Activated naive CD4-positive, alpha-beta T cell treated with anti-CD3 and anti-CD28 coated beads, Interleukin-2, amount 10 ng/mL, durations not matched to agents 7 days and 5 days (primary cell): Measurements from ENCODE around the gene LDLRAP1.
"Not testable (repeated sequence)": the region's sequence is repeated elsewhere in the genome, so short reads cannot be mapped to it uniquely, and the experiment has no call there.

Experiments
- CTCF ChIA-PET: fragments of 350-600 bp; sonication (Branson Sonifier 250); formaldehyde crosslinking; loops from one replicate; lab custom pipeline; 2021; ENCODE audit warnings: antibody characterized with exemption; lab: Charles Lee
- DNase-seq: peaks from one replicate; pipeline ENCODE4 v3.0.0-alpha.2; 2020
- H3K27ac Mint-ChIP-seq: one replicate; pipeline ENCODE4 v1.8.0; 2021; ENCODE audit warnings: mild to moderate bottlenecking, moderate library complexity, mixed read lengths
- H3K27me3 Mint-ChIP-seq: one replicate; pipeline ENCODE4 v1.8.0; 2021; ENCODE audit warnings: mild to moderate bottlenecking, mixed read lengths
- H3K36me3 Mint-ChIP-seq: one replicate; pipeline ENCODE4 v1.8.0; 2021; ENCODE audit warnings: mixed read lengths
- H3K4me1 Mint-ChIP-seq: one replicate; pipeline ENCODE4 v1.8.0; 2021; ENCODE audit warnings: mixed read lengths
- H3K4me3 Mint-ChIP-seq: one replicate; pipeline ENCODE4 v1.8.0; 2021; ENCODE audit warnings: mild to moderate bottlenecking, moderate library complexity, mixed read lengths
- H3K9me3 Mint-ChIP-seq: one replicate; pipeline ENCODE4 v1.8.0; 2021; ENCODE audit warnings: mixed read lengths

Gene LDLRAP1

GRCh38 chr1:25575191-25575590 lies 31.8 kb downstream of the LDLRAP1 start:
- H3K27ac Mint-ChIP-seq: no peak overlapping the region
- no peak for DNase-seq
- no peak overlapping the region for H3K4me3 Mint-ChIP-seq
- no peaks in the 10 kb centered on the region for H3K36me3 Mint-ChIP-seq
- peaks cover 5% of the 10 kb centered on the region for H3K4me1 Mint-ChIP-seq
- CTCF ChIA-PET: interaction anchor here (0.9 kb wide), 1 partner anchor 13 kb away, joined by 3 read pairs; no protein-coding TSS in a partner anchor
- peaks cover 29% of the 10 kb centered on the region for H3K27me3 Mint-ChIP-seq
- no peaks in the 10 kb centered on the region for H3K9me3 Mint-ChIP-seq

DNA sequence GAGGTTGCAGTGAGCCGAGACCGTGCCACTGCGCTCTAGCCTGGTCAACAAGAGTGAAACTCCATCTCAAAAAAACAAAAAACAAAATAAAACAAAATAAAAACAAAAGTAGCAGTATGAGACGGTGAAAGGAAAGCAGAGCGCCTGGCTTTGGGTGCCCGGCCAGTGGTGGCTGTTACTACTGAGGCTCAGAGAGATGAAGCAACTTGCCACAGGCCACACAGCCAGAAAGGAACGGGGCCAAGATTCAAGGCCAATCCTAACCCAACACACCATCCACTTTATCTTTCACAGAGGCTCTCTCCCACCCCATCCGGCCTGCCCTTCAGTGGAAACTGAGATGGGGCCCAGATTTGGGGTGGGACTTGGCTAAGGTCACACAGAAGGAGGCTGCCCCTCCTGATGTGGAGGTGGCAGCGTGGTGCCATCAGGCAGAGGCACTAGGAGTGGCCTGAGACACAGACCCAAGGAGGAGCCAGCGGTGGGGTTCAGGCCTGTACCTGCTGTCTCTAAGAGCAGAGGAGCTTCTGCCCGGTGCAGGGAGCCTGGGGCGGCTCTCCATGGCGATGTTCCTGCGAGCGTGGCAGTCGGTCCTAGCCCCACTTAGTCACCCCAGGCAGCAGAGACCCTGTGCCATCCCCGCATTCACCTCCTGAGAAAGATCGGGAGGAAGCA lies 33.2 kb downstream of the LDLRAP1 start:
- no peak for DNase-seq
- H3K27ac Mint-ChIP-seq: no peak overlapping the region
- no peak overlapping the region for H3K4me3 Mint-ChIP-seq
- CTCF ChIA-PET: no interaction called here
- H3K9me3 Mint-ChIP-seq: no peaks in the 10 kb centered on the region
- H3K36me3 Mint-ChIP-seq: no peaks in the 10 kb centered on the region
- H3K27me3 Mint-ChIP-seq: peaks cover 41% of the 10 kb centered on the region
- peaks cover 5% of the 10 kb centered on the region for H3K4me1 Mint-ChIP-seq

DNA sequence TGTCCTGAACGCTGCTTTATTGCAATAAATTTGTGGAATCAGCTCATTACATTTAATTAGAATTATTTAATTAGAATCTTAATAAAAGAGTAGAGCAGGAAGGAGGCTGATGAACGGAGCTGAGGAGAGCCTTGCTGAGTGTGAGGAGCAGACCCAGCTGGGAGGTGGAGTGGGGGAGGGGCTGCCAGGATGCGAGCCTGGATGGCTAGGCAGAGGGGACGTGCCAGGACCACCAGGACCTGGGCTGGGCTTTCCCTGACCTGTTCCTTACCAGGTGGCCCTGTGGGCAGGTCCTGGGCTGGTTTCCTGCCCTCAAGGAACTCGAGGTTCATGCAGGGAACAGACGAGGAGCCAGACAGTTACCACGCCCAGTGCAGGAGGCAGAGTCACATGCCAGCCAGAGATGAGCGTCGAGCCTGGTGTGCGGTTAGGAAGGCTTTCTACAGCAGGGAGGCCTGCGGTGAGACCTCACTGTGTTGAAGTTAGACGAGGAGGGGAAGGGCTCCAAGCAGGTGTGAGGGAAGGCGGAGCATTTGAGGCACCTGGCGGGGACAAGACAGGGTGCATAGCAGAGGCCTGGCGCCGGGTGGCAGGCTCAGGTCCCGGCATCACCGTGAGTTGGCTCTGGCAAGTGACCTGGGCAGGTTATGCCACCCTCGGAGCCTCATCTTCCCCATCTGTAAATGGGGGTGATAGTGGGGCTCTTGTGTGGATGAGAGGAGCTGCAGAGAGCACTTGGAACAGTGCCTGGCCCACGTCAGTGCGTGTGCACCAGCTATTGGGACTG lies 33.9 kb downstream of the LDLRAP1 start:
- H3K4me1 Mint-ChIP-seq: peaks cover 5% of the 10 kb centered on the region
- no peak overlapping the region for H3K27ac Mint-ChIP-seq
- H3K27me3 Mint-ChIP-seq: peaks cover 36% of the 10 kb centered on the region
- no peak overlapping the region for H3K4me3 Mint-ChIP-seq
- H3K9me3 Mint-ChIP-seq: no peaks in the 10 kb centered on the region
- CTCF ChIA-PET: no interaction called here
- no peak for DNase-seq
- H3K36me3 Mint-ChIP-seq: no peaks in the 10 kb centered on the region

GRCh38 chr1:25579292-25580252 lies 36.2 kb downstream of the LDLRAP1 start:
- peaks cover 2% of the 10 kb centered on the region for H3K4me1 Mint-ChIP-seq
- no peaks in the 10 kb centered on the region for H3K36me3 Mint-ChIP-seq
- DNase-seq: no peak
- no peaks in the 10 kb centered on the region for H3K9me3 Mint-ChIP-seq
- H3K27me3 Mint-ChIP-seq: peaks cover 35% of the 10 kb centered on the region
- no peak overlapping the region for H3K4me3 Mint-ChIP-seq
- CTCF ChIA-PET: no interaction called here
- H3K27ac Mint-ChIP-seq: no peak overlapping the region

DNA sequence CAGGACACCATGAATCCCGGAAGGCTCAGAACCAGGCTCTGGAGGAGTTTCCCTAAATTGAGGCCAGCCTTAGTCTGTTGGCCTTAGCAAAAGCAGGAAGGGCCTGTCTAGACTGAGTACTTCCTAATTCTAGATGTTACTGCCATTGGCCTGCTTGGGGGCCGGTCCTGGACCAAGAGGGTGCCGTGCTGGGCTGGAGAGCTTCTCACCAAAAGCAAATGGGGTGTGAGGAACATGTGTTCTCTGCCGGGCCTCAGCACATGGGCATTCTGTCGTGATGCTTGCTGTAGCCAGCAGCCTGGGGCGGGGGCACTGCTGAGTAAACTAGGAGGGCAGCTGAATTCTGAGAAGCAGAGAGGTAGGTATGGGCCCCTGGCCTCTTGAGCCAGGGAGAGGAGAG lies 37.5 kb downstream of the LDLRAP1 start:
- DNase-seq: no peak
- CTCF ChIA-PET: no interaction called here
- Mint-ChIP-seq H3K27me3 (peaks cover 39% of the 10 kb centered on the region), H3K27ac (peak overlapping the region; percentile 52), H3K36me3 (no peaks in the 10 kb centered on the region), H3K4me3 (no peak overlapping the region), H3K4me1 (peaks cover 2% of the 10 kb centered on the region), H3K9me3 (no peaks in the 10 kb centered on the region)

DNA sequence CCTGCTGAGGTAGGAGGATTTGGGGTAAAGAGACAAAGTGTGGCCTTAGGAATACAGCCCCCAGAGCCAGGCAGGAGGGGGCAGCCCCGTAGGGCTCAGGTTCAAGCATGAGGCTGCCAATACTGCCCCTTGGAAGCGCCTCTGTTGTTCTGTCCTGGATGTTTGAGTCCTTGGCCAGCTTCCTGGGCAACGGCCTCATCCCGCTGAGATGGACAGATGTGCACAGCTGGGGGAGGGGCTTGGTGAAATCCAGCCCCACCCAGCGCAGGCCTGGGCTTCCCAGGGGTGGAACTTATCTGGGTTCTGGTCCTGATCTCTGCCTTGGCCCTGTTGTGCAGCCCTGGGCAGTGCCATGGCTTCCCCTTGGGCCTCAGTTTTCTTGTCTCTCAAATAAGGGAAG lies 38.4 kb downstream of the LDLRAP1 start:
- H3K27ac Mint-ChIP-seq: no peak overlapping the region
- no peak for DNase-seq
- no peaks in the 10 kb centered on the region for H3K36me3 Mint-ChIP-seq
- peaks cover 2% of the 10 kb centered on the region for H3K4me1 Mint-ChIP-seq
- H3K4me3 Mint-ChIP-seq: no peak overlapping the region
- H3K27me3 Mint-ChIP-seq: peaks cover 39% of the 10 kb centered on the region
- H3K9me3 Mint-ChIP-seq: no peaks in the 10 kb centered on the region
- CTCF ChIA-PET: no interaction called here

- Mint-ChIP-seq H3K4me3 (no peak overlapping the region), H3K9me3 (no peaks in the 10 kb centered on the region), H3K36me3 (no peaks in the 10 kb centered on the region), H3K27me3 (peaks cover 33% of the 10 kb centered on the region), H3K4me1 (no peaks in the 10 kb centered on the region), H3K27ac (no peak overlapping the region)
- DNase-seq: no peak
- CTCF ChIA-PET: interaction anchor here (1.5 kb wide), 1 partner anchor 11 kb away, joined by 7 read pairs; no protein-coding TSS in a partner anchor
Observed at GRCh38 chr1:25583519-25584370, 40.3 kb downstream of the LDLRAP1 start.

DNA sequence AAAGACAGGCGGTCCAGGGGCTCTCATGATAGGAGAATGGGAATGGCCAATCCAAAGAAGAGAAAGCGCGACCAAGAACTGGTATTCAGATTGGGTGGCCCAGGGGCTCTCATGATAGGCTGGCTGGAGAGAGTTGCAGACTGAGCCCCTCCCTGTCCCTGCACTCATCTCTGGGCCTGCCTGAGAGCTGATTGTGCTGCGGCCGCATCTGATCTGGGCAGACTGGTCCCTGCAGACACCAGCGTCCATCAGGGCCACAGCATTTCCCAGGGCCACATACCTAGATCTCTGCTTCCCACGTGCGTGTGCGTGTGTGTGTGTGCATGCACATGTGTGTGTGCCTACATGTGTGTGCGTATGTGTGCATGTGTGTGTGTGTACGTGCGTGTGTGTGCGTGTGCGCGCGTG lies 42.8 kb downstream of the LDLRAP1 start:
- no peaks in the 10 kb centered on the region for H3K9me3 Mint-ChIP-seq
- no peak for DNase-seq
- peaks cover 26% of the 10 kb centered on the region for H3K27me3 Mint-ChIP-seq
- CTCF ChIA-PET: no interaction called here
- no peak overlapping the region for H3K4me3 Mint-ChIP-seq
- H3K4me1 Mint-ChIP-seq: peaks cover 5% of the 10 kb centered on the region
- no peaks in the 10 kb centered on the region for H3K36me3 Mint-ChIP-seq
- no peak overlapping the region for H3K27ac Mint-ChIP-seq

GRCh38 chr1:25587290-25587689 lies 43.9 kb downstream of the LDLRAP1 start:
- no peak for DNase-seq
- peaks cover 23% of the 10 kb centered on the region for H3K27me3 Mint-ChIP-seq
- H3K27ac Mint-ChIP-seq: no peak overlapping the region
- H3K9me3 Mint-ChIP-seq: no peaks in the 10 kb centered on the region
- CTCF ChIA-PET: no interaction called here
- H3K4me3 Mint-ChIP-seq: no peak overlapping the region
- no peaks in the 10 kb centered on the region for H3K36me3 Mint-ChIP-seq
- H3K4me1 Mint-ChIP-seq: peaks cover 5% of the 10 kb centered on the region

- H3K4me3 Mint-ChIP-seq, H3K27ac Mint-ChIP-seq, CTCF ChIA-PET, DNase-seq, H3K9me3 Mint-ChIP-seq, H3K4me1 Mint-ChIP-seq, H3K36me3 Mint-ChIP-seq: not testable (repeated sequence)
- peaks cover 30% of the 10 kb centered on the region for H3K27me3 Mint-ChIP-seq
Observed at GRCh38 chr1:25588224-25588623, 44.8 kb downstream of the LDLRAP1 start.

GRCh38 chr1:25588786-25589185 lies 45.4 kb downstream of the LDLRAP1 start:
- H3K27me3 Mint-ChIP-seq: peaks cover 34% of the 10 kb centered on the region
- CTCF ChIA-PET: interaction anchor here (1.1 to 1.7 kb wide), 2 partner anchors 10 to 20 kb away, joined by 3 to 4 read pairs; no protein-coding TSS in a partner anchor
- not testable (repeated sequence) for H3K9me3 Mint-ChIP-seq, H3K4me1 Mint-ChIP-seq, H3K36me3 Mint-ChIP-seq, H3K27ac Mint-ChIP-seq, H3K4me3 Mint-ChIP-seq, DNase-seq

DNA sequence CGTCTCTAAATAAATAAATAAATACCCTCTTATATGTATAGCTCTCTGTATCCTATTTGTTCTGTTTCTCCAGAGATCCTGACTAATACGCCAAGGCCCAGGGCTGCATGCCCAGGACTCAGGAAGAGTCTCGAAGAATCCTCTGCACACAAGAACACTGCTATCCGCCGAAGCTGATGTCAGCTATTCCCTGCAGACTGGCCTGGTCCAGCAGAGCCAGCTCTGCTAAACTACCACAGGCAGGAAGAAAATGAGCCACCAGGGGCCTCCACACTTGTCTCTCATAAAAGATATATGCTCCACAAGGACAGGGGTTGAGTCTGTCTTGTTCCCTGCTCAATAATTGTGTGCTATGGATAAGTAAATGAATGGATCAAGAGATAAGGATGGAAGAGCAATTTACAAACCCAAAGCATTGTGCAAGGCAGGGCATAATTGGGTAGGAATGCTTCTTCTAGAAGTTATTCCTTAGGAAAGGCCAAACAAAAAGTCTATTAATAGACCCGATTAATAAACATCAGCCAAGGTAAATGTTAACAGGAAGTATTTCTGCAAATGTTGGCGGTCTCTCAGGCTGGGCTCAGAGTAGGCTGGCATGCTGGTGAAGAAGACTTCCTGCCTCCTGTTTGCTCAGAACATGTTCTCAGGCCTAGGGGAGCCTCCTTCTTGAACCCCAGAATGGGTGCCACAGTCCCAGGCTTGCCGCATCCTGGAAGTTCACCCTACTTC lies 46.9 kb downstream of the LDLRAP1 start:
- no peaks in the 10 kb centered on the region for H3K9me3 Mint-ChIP-seq
- peaks cover 5% of the 10 kb centered on the region for H3K4me1 Mint-ChIP-seq
- no peaks in the 10 kb centered on the region for H3K36me3 Mint-ChIP-seq
- CTCF ChIA-PET: interaction anchor here (0.6 to 1.7 kb wide), 2 partner anchors 18 to 784 kb away, joined by 3 to 4 read pairs; no protein-coding TSS in a partner anchor
- no peak overlapping the region for H3K4me3 Mint-ChIP-seq
- peaks cover 29% of the 10 kb centered on the region for H3K27me3 Mint-ChIP-seq
- no peak for DNase-seq
- H3K27ac Mint-ChIP-seq: no peak overlapping the region

- Mint-ChIP-seq H3K9me3 (peaks cover under 1% of the 10 kb centered on the region), H3K4me3 (no peak overlapping the region), H3K27ac (no peak overlapping the region), H3K4me1 (peaks cover 5% of the 10 kb centered on the region), H3K36me3 (no peaks in the 10 kb centered on the region), H3K27me3 (peaks cover 47% of the 10 kb centered on the region)
- CTCF ChIA-PET: no interaction called here
- DNase-seq: no peak
Observed at GRCh38 chr1:25593861-25594260, 50.5 kb downstream of the LDLRAP1 start.
